Putamen (tissue), 1 donor: ENCODE results near the gene EPB41L5.
"Not testable (repeated sequence)": the region's sequence is repeated elsewhere in the genome, so short reads cannot be mapped to it uniquely, and the experiment has no call there.

ENCODE experiments used
- DNase-seq: peaks from one replicate; pipeline ENCODE4 v3.0.0-alpha.2; 2016; ENCODE audit warnings: low spot score

The EPB41L5 gene

DNA sequence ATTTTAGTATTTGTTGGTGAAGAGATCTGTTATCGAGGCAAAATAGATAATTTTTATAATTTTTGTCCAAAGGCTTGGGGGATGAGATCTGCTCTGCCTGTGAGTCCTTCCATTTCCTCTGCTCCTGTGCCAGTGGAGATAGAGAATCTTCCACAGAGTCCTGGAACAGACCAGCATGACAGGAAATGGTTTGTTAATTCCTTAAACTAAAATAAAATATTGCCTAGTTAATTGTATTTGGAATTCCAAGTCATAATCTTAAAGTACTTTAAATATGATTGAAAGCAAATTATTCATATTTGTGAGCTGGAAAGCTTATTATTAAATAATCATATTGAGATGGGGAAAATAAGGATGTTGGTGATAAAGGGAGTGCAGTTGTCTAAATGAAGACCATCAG lies 87.8 kb downstream of the EPB41L5 start:
- DNase-seq: no peak

DNA sequence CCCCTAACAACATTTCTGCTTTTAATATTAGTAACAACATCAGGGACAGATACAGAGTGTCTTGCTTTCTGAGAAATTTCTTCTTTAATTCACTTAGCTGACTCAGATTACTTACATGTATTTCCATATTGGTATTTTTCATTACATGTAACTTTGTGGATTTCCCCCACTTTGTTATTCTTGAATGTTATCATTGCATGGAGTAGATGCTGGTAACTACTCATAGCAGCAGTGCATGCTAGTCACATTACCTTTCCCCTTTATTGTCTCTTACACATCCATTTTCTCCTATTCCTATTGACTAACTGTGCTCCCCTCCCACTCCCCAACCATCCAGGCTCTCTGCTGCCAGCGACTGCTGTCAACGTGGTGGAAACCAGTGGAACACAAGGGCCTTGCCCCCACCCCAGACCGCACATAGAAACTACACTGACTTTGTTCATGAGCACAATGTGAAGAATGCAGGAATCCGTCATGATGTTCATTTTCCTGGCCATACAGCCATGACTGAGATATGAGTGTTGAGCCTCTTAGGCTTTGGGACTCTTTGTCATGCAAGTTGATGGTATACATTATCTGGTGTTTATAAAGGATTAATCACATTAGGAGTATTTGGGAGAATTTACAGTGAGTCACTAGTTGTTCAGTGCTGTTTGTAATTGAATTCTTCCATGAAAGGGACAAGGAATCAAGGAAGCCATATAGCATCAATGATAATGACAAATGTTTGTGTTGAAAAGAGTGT lies 91.0 kb downstream of the EPB41L5 start:
- DNase-seq: no peak

DNA sequence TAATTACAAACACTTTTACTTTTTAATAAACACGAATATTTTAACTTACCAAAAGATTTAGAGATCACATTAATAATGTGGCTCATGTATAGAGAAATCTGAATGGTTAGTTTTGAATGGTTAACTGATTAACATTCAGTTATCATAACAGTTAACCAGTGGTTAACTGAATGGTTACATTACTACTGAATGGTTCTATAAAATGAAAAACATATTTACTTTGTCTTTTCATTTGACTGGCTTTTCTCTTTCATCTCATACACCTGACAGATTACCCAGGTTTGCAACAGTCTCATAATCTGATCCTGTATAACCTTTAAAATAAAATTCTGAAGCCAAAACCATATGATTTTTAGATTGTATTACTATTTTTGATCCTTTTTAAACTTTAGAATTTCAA lies 91.9 kb downstream of the EPB41L5 start:
- DNase-seq: no peak

DNA sequence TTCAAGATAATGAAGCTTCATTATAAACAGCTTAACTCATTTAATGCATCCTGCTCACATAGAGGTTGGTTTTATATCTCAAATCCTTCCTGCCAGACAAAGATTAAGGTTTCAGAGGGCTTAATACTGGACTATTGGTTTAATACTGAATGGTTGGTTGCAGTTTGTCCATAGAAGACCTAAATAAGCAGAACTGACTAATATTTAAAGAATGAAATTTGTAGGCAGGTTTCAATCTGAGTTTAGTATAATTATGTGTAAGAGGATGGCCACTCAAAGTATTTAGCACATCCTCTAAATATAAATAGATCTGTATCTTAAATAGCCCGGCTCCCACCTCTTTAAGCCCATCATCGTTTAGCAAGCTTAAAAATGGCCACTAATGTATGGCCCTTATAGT lies 92.5 kb downstream of the EPB41L5 start:
- no peak for DNase-seq

DNA sequence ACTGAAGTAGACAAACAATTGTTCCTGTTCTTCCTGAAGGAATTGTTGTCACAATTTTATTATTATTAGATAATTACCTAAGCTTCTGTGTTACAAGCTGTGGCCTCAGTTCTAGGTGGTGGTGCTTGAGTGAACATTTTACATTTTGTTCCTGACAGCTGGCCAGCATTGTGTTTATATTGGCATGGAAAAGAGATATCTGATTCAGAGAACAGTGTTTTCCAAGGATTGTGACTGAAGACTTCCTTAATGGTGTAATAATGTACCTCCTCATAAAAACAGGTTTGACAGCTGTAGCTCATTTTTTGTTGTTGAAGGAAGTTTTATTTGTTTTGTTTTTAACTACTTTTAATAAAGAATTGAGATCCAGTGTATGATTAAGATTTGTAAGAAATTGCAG lies 95.2 kb downstream of the EPB41L5 start:
- DNase-seq: no peak

DNA sequence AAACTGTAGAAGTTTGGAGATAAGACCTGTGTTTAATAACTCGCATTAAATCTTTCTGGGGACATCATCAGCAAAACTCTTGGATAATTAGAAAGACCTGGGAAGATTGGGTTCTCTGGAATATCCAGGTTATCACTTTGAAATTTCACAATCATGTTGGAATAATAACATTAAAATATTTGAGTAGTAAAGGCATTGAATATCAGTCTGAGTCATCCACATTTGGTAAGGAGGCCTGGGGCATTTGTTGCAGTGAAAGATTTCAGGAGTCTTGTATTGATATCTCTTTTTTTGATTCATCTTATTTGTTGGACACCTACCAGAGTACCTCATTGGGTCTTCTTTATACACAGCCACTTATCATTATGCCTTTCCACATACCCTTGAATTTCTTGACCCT lies 95.9 kb downstream of the EPB41L5 start:
- no peak for DNase-seq

DNA sequence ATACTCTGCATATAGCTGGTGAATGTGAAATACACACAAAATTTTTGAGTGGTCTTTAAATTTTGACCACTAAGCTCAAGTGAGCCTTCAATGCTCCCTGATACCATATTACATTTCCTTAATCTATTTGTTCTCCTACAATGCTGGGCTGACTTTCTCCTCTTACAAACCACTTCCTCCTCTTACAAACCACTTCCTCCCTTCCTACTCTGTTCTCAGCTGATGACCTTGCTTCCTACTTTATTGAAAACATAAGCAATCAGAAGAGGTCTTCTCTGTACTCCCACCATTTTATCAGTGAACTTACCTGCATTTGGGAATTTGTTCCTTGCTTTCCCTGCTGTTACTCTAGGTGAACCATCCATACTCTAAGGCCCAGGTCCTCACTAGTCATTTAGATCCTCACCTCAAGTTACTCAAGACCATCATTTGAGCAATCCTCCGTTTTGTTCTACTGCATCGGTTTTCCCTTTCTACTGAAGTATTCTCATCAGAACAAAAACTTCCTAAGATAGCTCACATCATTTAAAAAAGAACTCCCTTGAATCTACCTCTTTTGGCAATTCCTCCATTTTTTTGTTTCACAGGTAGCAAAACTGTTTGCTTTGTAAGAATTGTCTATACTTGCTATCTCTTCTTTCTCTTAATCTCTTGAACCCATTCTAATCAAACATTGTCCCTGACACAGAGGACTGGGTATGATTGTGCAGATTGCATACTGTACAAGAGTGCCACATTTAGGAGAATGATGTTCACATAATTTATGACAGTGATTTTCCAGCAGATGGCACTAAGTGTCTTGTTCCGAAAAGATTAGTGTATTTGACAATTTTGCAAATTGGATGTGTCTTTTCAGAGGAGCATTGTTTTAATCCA lies 96.5 kb downstream of the EPB41L5 start:
- DNase-seq: peak; percentile 17

DNA sequence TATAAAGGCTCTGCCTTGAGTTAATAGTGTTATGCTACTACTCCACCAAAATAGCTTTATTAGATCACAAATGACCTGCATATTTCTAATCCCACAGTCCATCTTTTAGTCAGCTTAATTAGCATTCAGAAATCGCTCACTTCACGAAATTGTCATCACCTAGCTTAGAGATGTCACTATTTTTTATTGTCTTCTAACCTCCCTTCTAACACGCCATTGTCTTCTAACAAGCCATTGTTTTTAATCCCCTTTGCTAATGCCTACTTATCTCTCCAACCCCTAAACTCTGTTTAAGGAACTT lies 97.1 kb downstream of the EPB41L5 start:
- DNase-seq: no peak

DNA sequence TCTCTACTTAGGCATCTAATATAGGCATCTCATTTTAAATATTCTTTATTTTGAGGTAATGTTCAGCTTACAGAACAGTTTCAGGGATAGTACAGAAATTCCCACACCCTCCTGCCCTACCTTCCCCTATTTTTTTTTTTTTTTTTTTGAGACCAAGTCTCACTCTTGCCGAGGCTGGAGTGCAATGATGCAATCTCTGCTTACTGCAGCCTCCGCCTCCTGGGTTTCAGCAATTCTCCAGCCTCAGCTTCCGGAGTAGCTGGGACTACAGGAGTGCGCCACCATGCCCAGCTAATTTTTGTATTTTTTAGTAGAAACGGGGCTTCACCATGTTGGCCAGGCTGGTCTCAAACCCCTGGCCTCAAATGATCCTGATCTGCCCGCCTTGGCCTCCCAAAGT lies 97.6 kb downstream of the EPB41L5 start:
- DNase-seq: no peak

DNA sequence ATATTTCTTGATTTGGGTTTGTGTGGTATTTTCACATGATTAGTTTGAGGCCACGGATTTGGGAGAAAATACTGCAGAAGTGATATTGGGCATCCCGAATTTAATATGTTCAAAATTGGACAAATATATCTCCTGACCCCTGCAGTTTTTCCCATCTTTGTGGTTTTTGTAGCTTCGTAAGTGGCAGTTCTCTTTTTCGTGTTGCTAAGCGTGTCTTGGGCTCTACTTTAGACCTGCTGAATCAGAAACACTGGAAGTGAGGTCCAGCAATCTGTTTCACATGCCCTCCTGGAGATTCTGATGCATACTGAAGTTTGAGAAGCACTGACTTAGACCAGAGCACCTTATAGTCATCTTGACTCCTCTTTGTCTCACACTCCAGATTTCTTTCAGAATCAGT lies 98.3 kb downstream of the EPB41L5 start:
- no peak for DNase-seq

DNA sequence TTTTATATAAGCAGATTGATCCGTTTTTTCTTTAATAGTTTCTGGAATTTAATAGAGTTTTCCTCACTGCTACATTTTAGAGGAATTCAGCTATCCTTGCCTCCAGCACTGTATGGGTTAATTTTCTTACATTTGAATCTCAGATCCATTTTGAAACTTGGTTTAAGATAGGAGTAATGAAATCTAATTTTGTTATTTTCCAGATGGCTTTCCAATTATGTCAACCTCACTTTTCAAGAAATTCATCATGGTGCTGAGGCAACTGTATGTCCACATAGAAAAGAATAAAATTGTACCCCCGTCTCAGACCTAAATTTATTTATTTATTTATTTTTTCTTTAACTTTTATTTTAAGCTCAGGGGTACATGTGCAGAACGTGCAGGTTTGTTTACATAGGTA lies 105.1 kb downstream of the EPB41L5 start:
- no peak for DNase-seq

DNA sequence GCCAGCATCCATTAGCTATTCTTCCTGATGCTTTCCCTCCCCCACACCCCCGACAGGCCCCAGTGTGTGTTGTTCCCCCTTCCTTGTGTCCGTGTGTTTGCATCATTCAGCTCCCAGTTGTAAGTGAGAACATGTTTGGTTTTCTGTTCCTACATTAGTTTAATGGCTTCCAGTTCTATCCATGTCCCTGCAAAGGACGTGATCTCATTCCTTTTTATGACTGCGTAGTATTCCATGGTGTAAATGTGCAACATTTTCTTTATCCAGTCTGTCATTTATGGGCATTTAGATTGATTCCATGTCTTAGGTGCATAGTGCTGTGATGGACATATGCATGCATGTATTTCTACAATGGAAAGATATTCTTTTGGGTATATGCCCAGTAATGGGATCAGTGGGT lies 105.6 kb downstream of the EPB41L5 start:
- DNase-seq: no peak

DNA sequence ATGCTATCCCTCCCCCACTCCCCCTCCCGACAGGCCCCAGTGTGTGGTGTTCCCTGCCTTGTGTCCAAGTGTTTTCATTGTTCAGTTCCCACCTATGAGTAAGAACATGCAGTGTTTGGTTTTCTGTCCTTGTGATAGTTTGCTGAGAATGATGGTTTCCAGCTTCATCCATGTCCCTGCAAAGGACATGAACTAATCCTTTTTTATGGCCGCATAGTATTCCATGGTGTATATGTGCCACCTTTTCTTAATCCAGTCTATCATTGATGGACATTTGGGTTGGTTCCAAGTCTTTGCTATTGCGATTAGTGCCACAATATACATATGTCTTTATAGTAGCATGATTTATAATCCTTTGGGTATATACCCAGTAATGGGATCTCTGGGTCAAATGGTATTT lies 108.5 kb downstream of the EPB41L5 start:
- DNase-seq: not testable (repeated sequence)

DNA sequence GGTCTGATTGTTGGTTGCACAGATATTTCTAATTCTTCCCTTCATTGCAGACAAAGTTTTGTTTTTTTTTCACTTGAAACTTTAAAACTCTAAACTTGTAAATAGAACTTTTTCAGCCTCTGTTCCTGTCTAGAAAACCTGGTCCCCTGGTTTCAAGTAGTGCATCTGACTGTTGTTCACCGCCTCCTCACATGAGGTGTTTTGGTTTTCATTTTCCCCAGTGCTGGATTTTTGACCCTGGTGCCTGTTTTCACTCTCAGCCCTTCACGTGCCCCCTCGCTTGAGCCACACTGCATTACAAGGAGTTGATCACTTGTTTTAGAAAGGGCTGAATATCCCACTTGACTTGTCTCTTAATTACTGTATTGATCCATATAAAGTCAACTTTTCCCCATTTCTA lies 110.2 kb downstream of the EPB41L5 start:
- DNase-seq: no peak

DNA sequence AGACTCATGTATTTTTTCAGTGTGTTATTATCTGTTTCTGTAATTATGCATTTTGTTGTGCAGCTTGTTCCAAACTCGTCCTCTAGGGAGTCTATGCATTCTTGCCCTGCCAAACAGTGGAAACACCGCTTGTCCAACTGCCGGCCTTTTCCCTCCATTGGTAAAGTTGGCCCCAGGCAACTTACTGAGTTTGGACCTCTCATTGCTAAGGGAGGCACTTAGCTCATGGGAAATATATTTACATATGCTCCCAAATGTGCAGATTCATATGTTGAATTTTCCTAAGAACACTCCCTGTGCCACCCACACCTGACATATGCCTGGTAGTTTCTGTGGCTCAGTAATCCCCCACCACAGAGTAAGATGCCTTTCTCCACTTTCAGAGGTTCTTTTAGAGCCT lies 112.3 kb downstream of the EPB41L5 start:
- no peak for DNase-seq

DNA sequence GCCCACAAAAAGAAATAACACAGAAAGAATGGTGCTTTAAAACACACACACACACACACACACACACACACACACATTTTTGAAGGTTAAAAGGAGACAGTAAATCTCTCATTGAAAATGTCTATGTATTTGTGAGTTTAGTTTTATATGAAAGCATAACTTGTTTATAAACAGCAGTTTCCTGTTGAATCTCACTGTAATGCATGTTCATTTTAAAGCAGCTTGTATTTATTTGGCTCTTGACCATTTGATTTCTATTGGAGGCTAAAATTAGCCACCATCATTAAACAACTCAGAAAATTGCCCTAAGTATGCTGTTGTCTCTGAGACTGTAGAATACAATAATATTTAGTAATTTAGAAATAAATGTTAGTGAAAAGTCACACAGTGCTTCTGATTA lies 115.3 kb downstream of the EPB41L5 start:
- no peak for DNase-seq

DNA sequence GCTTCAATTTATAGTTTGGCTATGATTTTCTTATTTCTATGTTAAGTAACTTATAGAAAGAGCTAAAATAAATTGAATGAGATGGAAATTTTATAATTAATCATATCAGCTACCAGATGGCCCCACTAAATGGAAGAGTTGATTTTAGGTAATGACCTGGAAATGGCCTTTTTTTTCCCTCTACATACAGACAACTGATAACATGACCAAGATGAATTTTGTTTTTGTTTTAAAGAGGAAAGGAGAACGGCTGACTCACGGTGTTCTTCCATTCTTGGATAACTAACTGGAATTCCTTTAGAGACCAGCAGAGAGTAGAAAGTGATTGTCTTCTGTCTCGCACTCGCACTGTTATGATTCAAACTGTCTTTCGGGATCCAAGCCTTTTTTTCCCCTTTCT lies 119.3 kb downstream of the EPB41L5 start:
- no peak for DNase-seq

DNA sequence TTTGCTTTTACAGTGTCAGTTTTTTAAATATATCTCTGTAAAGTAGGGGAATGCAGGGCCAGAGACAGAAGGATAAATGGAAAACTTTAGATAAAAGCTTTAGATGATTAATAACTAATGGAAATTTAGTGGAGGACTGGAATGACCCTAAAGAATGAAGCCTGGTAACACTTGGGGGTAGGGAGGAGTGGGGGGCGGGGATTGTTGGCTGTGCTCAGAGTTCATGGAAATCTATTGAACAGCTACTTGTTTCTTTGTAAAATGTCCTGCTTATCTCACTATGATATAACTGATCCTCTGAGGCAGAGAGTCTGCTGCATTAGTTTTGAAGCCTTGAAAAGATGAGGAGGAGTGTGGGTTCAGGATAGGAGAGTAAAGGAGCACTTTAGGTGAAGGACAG lies 119.8 kb downstream of the EPB41L5 start:
- DNase-seq: no peak

DNA sequence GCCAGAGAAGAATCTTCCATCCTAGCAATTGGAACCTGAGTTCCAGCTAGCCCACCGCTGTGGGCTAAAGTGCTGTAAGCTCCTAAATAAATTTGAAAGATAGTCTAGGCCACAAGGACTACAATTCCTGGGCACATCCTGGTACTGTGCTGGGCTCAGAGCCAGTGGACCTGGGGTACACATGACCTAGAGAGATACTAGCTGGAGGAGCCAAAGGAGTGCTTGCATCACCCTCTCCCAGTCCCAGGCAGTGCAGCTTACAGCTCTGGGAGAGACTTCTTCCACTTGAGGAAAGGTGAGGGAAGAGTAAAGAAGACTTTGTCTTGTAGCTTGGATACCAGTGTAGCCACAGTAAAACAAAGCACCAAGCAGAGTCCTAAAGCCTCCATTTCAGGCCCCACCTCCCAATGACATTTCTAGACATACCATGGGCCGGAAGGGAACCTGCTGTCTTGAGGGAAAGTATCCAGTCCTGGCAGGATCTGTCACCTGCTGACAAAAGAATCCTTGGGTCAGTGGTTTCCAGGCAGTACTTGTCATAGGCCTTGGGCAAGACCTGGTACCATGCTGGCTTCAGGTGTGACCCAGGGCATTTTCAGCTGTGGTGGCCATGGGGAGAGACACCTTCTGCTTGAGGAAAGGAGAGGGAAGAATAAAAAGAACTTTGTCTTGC lies 120.8 kb downstream of the EPB41L5 start:
- no peak for DNase-seq

DNA sequence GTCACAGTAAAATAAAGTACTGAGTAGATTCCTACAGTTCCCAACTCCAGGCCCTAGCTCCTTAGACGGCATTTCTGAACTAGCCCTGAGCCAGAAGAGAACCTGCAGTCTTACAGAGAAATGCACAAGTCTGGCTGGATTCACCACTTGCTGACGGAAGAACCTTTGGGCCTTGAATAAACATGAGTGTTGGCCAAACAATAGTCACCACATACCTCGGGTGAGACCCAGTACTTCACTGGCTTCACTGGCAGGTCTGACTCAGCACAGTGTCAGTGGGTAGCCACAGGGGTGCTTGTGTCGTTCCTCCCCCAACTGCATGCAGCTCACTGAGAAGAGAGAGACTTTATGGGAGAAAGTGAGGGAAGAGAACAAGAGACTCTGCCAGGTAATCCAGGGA lies 121.4 kb downstream of the EPB41L5 start:
- DNase-seq: no peak

DNA sequence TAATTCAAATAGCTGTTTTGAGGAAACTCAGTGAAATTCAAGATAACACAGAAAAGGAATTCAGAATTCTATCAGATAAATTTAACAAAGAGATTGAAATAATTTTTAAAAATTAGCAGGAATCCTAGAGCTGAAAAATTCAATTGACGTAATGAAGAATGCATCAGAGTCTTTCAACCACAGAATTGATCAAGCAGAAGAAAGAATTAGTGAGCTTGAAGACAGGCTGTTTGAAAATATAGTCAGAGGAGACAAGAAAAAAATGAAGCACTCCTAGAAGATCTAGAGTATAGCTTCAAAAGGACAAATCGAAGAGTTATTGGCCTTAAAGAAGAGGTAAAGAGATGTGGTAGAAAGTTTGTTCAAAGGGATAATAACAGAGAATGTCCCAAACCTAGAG lies 122.1 kb downstream of the EPB41L5 start:
- not testable (repeated sequence) for DNase-seq

DNA sequence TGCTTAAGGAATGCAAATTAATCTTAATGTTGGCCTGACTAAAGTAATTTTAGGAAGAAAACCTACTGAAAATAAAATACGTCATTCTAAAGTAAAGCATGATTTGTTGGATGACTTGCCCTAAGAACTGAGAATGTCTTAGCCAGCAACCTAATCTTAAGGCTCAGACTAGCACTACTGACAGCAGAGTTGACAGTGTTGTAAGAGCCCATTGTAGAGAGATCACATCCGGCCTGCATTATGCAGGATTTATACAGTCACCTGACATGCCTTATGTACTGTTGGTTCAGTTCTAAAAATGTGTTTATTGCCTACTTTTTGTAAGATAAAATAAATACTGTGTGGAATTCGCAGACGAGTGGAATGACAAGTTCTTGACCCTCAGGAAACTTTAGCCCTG lies 128.0 kb downstream of the EPB41L5 start:
- DNase-seq: no peak
